K562 (cell line): Measurements from ENCODE around the gene KCNJ9. TPM values are rescaled to one million over a fixed set of nuclear protein-coding genes. Genes with fewer than 3 reads are reported as not detected.

Source experiments
- ATAC-seq: fragments of 200-7000 bp; cut with Tn5 transposase; 3 replicates; pipeline ENCODE4 v1.9.1; 2020; ENCODE audit warnings: moderate library complexity
- BruUV-seq: library from RNA; stranded (reverse); fragments of 400-500 nt; replicated peaks from 2 replicates; lab custom pipeline; 2021; lab: Mats Ljungman, UMichigan
- CTCF ChIA-PET: fragments of 300-600 bp; formaldehyde crosslinking; extraction: SDS; loops from one replicate; lab custom pipeline; 2021; ENCODE audit warnings: low intra/inter-chr PET ratio; lab: Yijun Ruan, JAX
- POLR2A ChIA-PET: fragments of 300-600, 350-650 bp; sonication (Branson Sonifier 250); formaldehyde crosslinking; extraction: SDS; loops from one replicate; lab custom pipeline; 2021; ENCODE audit warnings: antibody characterized with exemption, inconsistent platforms; lab: Yijun Ruan, JAX
- DNase-seq, 4 experiments: peaks; one replicate each; pipeline versions ENCODE4 v3.0.0 to v3.0.0-alpha.2; 2011 to 2018; ENCODE audit warnings: low spot score in 3 of 4, mixed read lengths in 3 of 4; ENCODE audit errors: extremely low read depth in 1 of 4
- FAIRE-seq: peaks from 2 replicates; lab custom pipeline; 2011; peaks lifted over from hg19 to GRCh38; lab: Jason Lieb, UNC
- H2AFZ ChIP-seq: 2 replicates; pipeline ENCODE4 v1.6.0; 2011; ENCODE audit warnings: low read depth, low read length, control low read depth, inconsistent platforms
- H3K27ac ChIP-seq: fragments of 200-600 bp; 3 replicates; pipeline ENCODE4 v1.8.0; 2011; ENCODE audit warnings: low read depth, mild to moderate bottlenecking, control low read depth, inconsistent platforms, low read length, moderate library complexity, mixed read lengths; ENCODE audit errors: extremely low read depth
- H3K27me3 ChIP-seq, 2 experiments: fragments of 300-600 bp in 1 of 2; 2 replicates in 1 of 2; 3 replicates in 1 of 2; pipeline versions ENCODE4 v1.6.0 to v1.8.0; 2011; ENCODE audit warnings: inconsistent platforms in 2 of 2, low read length in 2 of 2, mild to moderate bottlenecking in 1 of 2, mixed read lengths in 1 of 2, moderate library complexity in 1 of 2; ENCODE audit not compliant: control insufficient read depth in 2 of 2, insufficient read depth in 2 of 2
- H3K36me3 ChIP-seq: fragments of 300-600 bp; 3 replicates; pipeline ENCODE4 v1.8.0; 2011; ENCODE audit warnings: mild to moderate bottlenecking, low read length, inconsistent platforms; ENCODE audit not compliant: control insufficient read depth, insufficient read depth
- H3K4me1 ChIP-seq, 2 experiments: fragments of 200-600 bp in 1 of 2; replicated peaks in 1 of 2; 2 replicates in 1 of 2; 3 replicates in 1 of 2; pipeline versions ENCODE4 v1.5.1 to v1.8.0; 2011; ENCODE audit warnings: inconsistent platforms in 2 of 2, low read length in 2 of 2, mild to moderate bottlenecking in 1 of 2, mixed read lengths in 1 of 2, moderate library complexity in 1 of 2; ENCODE audit not compliant: control insufficient read depth in 2 of 2, insufficient read depth in 2 of 2
- H3K4me2 ChIP-seq: 2 replicates; pipeline ENCODE4 v1.6.1; 2011; ENCODE audit warnings: low read length, control low read depth, inconsistent platforms, mixed read lengths; ENCODE audit not compliant: insufficient read depth
- H3K4me3 ChIP-seq: fragments of 200-600 bp; sonication (generic), shearing (Covaris generic); 2 replicates; pipeline ENCODE4 v1.5.1; 2016; ENCODE audit warnings: control low read depth, inconsistent platforms
- H3K79me2 ChIP-seq: fragments of 200-600 bp; 3 replicates; pipeline ENCODE4 v1.8.0; 2011; ENCODE audit warnings: low read length, inconsistent platforms; ENCODE audit not compliant: control insufficient read depth, insufficient read depth
- H3K9ac ChIP-seq, 2 experiments: 2 replicates each; pipeline versions ENCODE4 v1.6.0 to v1.6.1; 2011; ENCODE audit warnings: low read depth in 2 of 2, low read length in 2 of 2, control low read depth in 1 of 2, inconsistent platforms in 1 of 2, mild to moderate bottlenecking in 1 of 2, mixed read lengths in 1 of 2; ENCODE audit not compliant: insufficient read depth in 1 of 2
- H3K9me1 ChIP-seq: one replicate; pipeline ENCODE4 v1.6.0; 2011; ENCODE audit warnings: inconsistent platforms, mild to moderate bottlenecking, low read length, moderate library complexity; ENCODE audit not compliant: control insufficient read depth, insufficient read depth
- H3K9me3 ChIP-seq: replicated peaks from 2 replicates; pipeline ENCODE4 v1.5.1; 2011; ENCODE audit warnings: low read depth, low read length, inconsistent platforms; ENCODE audit not compliant: control insufficient read depth, insufficient read depth
- H4K20me1 ChIP-seq: replicated peaks from 2 replicates; pipeline ENCODE4 v1.6.1; 2011; ENCODE audit warnings: low read length, inconsistent platforms, mixed read lengths; ENCODE audit not compliant: control insufficient read depth, insufficient read depth
- WGBS: fragments of 100-300 bp; shearing (Covaris generic); methylation state at CpG from one replicate; pipeline ENCODE4 v1.1.6; 2016; ENCODE audit warnings: low coverage, mixed read lengths; ENCODE audit not compliant: insufficient coverage; ENCODE audit errors: missing lambda C conversion rate; 5-methylcytosine and 5-hydroxymethylcytosine counted together
- in situ Hi-C: fragments of 300-500 bp; cut with MboI; formaldehyde crosslinking; loops from 4 replicates; pipeline ENCODE4 v1.15.0; 2018; ENCODE audit warnings: inconsistent platforms, mixed read lengths
- intact Hi-C: fragments of 100-400 bp; cut with micrococcal nuclease; formaldehyde crosslinking; loops from 2 replicates; pipeline ENCODE4 v1.14.2; 2022
- polyA plus RNA-seq, 8 experiments: library from polyadenylated mRNA; depleted of rRNA in 4 of 8; stranded (reverse) in 5 of 8; unstranded in 3 of 8; fragments of >200 nt; fragmentation: Nextera tagmentation in 2 of 8; fragmentation: Illumina TruSeq in 1 of 8; extraction: Ambion mirVana in 2 of 8; extraction: Trizol in 1 of 8; gene quantifications; 2 replicates each; pipeline versions ENCODE4 v1.2.1 to v1.2.3, GENCODE V29; 2011 to 2014; ENCODE audit warnings: inconsistent platforms in 1 of 8, missing spikeins in 1 of 8
- total RNA-seq, 7 experiments: library from RNA; depleted of rRNA in 6 of 7; stranded (reverse); fragments of >200 nt in 6 of 7; fragmentation: Illumina TruSeq in 2 of 7; extraction: Trizol in 2 of 7; gene quantifications; 2 replicates each; pipeline versions ENCODE4 v1.2.1 to v1.2.3, GENCODE V29; 2011 to 2021; ENCODE audit warnings: low replicate concordance in 1 of 7
- TF ChIP-seq, protein P1 (sequence below): fragments of 450-650 bp; IDR thresholded peaks from 2 replicates; pipeline ENCODE4 v1.6.1; 2016; ENCODE audit warnings: mild to moderate bottlenecking
- TF ChIP-seq, protein P2 (sequence below): sonication (generic); formaldehyde crosslinking; IDR thresholded peaks from 2 replicates; pipeline ENCODE4 v1.9.0; 2022; ENCODE audit warnings: mild to moderate bottlenecking, missing genetic modification reagents
- TF ChIP-seq, protein P3 (sequence below): sonication (generic); formaldehyde crosslinking; IDR thresholded peaks from 2 replicates; pipeline ENCODE4 v1.5.0; 2020; ENCODE audit warnings: missing genetic modification reagents
- TF ChIP-seq, protein P4 (sequence below): fragments of 250-450 bp; sonication (Bioruptor Pico); IDR thresholded peaks from 2 replicates; pipeline ENCODE4 v1.5.0; 2021

Gene KCNJ9
- total and polyA plus RNA-seq, 9 of the 15 experiments (the other 6 are each of a cell fraction or from before 2014, with no cell fraction given), result not detected

DNA sequence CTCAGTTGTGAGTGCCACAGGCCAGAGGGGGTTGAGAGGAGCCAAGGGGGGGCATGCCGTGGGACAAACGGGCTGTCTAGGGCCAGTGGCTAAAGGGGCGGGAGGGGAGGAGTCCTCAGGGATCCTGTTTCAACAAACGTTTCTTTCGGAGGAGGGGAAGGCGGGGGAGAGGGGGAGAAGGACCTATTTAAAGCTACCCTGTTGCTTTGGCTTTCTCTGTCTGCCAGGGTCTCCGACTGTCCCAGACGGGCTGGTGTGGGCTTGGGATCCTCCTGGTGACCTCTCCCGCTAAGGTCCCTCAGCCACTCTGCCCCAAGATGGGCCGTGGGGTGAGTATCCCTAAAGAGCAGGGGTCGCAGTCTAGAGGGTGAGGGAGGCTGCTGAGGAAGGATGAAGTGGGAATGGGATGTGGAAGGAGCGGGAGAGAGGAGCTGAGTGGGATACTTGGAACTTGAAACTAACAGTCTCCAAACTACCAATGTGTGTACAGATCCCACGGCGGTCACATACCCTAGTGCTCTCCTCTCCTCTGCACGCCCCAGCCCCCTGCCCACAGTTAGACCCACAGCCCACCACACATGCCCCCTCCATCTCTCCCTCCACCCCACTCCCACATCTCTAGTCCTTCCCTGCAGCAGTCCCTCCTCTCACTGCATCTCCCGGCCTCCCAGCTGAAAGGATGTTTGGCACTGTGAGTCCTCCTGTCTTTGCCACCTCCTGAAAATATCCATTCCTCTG is 34.4 kb downstream of the KCNJ9 start, which contains the start of gene ATP1A2 (continued):
- TF ChIP-seq, protein P1, sequence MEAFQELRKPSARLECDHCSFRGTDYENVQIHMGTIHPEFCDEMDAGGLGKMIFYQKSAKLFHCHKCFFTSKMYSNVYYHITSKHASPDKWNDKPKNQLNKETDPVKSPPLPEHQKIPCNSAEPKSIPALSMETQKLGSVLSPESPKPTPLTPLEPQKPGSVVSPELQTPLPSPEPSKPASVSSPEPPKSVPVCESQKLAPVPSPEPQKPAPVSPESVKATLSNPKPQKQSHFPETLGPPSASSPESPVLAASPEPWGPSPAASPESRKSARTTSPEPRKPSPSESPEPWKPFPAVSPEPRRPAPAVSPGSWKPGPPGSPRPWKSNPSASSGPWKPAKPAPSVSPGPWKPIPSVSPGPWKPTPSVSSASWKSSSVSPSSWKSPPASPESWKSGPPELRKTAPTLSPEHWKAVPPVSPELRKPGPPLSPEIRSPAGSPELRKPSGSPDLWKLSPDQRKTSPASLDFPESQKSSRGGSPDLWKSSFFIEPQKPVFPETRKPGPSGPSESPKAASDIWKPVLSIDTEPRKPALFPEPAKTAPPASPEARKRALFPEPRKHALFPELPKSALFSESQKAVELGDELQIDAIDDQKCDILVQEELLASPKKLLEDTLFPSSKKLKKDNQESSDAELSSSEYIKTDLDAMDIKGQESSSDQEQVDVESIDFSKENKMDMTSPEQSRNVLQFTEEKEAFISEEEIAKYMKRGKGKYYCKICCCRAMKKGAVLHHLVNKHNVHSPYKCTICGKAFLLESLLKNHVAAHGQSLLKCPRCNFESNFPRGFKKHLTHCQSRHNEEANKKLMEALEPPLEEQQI, result no peak

DNA sequence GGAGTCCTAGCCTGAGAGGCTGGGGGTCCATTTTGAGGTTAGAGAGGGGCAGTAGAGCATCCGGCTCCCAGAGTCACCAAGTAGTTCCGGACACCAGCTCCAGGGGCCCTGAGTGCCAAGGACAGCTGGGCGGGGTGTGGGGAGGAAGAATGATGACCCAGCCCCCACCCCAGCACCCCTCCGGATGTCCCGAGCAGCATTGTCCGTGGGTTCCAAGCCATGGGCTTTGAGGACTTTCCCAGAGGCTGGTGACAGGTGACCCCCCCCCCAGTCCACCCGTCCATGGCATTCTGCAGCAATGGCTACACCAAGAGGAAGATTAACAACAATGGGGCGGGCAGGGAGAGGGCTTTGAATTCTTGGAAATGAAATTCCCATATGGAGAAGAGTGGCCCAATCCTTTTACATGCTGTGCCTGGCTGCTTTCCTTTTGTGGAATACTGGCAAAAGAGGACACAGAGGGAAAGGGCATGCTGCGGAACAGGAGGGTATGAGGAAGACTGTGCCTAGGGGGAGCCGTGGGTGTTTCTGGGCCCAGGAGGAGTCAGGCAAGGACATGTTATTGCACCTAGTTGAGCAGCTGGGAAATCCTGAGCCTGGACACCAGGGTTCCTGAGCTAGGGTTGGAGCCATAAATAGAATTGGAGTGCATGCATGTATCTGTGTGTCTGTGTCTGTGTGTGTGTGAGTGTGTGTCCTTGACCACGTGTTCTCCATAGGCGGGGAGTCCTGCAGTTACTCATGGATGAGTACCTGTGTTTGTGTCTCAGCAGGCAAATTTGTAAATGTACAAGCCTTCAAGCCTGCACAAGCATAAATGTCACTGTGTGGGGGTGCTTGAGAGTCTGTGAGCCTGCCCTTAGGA is 35.2 kb downstream of the KCNJ9 start:
- ChIA-PET POLR2A (interaction anchor here (0.6 to 0.8 kb wide), 3 partner anchors 8 to 128 kb away, joined by 3 to 5 read pairs (median 3); no protein-coding TSS in a partner anchor), CTCF (no interaction called here)
- H3K79me2 ChIP-seq, result no peaks in the 10 kb centered on the region
- H3K27ac ChIP-seq, result no peak overlapping the region
- TF ChIP-seq, protein P2, sequence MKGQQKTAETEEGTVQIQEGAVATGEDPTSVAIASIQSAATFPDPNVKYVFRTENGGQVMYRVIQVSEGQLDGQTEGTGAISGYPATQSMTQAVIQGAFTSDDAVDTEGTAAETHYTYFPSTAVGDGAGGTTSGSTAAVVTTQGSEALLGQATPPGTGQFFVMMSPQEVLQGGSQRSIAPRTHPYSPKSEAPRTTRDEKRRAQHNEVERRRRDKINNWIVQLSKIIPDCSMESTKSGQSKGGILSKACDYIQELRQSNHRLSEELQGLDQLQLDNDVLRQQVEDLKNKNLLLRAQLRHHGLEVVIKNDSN (CRISPR knock-in tag), result peak; percentile 58
- TF ChIP-seq, protein P3, sequence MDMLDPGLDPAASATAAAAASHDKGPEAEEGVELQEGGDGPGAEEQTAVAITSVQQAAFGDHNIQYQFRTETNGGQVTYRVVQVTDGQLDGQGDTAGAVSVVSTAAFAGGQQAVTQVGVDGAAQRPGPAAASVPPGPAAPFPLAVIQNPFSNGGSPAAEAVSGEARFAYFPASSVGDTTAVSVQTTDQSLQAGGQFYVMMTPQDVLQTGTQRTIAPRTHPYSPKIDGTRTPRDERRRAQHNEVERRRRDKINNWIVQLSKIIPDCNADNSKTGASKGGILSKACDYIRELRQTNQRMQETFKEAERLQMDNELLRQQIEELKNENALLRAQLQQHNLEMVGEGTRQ (CRISPR knock-in tag), result peak; percentile 33; the same call in 1 of the 2 replicates
- TF ChIP-seq, protein P4, sequence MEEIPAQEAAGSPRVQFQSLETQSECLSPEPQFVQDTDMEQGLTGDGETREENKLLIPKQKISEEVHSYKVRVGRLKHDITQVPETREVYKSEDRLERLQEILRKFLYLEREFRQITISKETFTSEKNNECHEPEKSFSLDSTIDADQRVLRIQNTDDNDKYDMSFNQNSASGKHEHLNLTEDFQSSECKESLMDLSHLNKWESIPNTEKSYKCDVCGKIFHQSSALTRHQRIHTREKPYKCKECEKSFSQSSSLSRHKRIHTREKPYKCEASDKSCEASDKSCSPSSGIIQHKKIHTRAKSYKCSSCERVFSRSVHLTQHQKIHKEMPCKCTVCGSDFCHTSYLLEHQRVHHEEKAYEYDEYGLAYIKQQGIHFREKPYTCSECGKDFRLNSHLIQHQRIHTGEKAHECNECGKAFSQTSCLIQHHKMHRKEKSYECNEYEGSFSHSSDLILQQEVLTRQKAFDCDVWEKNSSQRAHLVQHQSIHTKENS (CRISPR knock-in tag), result no peak
- no peaks in the 10 kb centered on the region for H3K9me3 ChIP-seq
- ATAC-seq (no peak), DNase-seq (no peak), FAIRE-seq (no peak)
- H3K36me3 ChIP-seq, result no peaks in the 10 kb centered on the region
- 10% methylated on average over 12 of the region's 12 CpGs for WGBS
- H3K4me2 ChIP-seq, result no peak overlapping the region
- H3K9me1 ChIP-seq, result no peaks in the 10 kb centered on the region
- no peaks in the 10 kb centered on the region; a peak in 1 of 5 replicates for H3K4me1 ChIP-seq
- H4K20me1 ChIP-seq, result no peaks in the 10 kb centered on the region
- in situ Hi-C loops (no loop called here), intact Hi-C loops (no loop called here)
- H3K4me3 ChIP-seq, result no peak overlapping the region
- no TSS peak for BruUV-seq
- no peak overlapping the region for H3K9ac ChIP-seq
- peaks cover 30 to 63% of the 10 kb centered on the region in 2 experiments for H3K27me3 ChIP-seq
- no peak overlapping the region for H2AFZ ChIP-seq
